Transverse colon (tissue), 4 donors: ENCODE results near the gene FKBP10. TPM values are rescaled to one million over a fixed set of nuclear protein-coding genes. Genes with fewer than 3 reads are reported as not detected.
"Not testable (repeated sequence)": the region's sequence is repeated elsewhere in the genome, so short reads cannot be mapped to it uniquely, and the experiment has no call there.

ENCODE experiments used
- DNase-seq: peaks from one replicate; pipeline ENCODE4 v3.0.0-alpha.2; 2019
- H3K27ac ChIP-seq, 4 donors: fragments of 200-600 bp; sonication (generic); 2 replicates each; pipeline ENCODE4 v1.5.1; 2016 to 2018; ENCODE audit warnings: inconsistent platforms in 4 of 4
- H3K27me3 ChIP-seq: fragments of 200-600 bp; sonication (generic); 2 replicates; pipeline ENCODE4 v1.5.1; 2017; ENCODE audit warnings: inconsistent platforms
- H3K36me3 ChIP-seq, 4 donors: fragments of 200-600 bp; sonication (generic); 2 replicates each; pipeline ENCODE4 v1.5.1; 2017 to 2019; ENCODE audit warnings: inconsistent platforms in 4 of 4
- H3K4me1 ChIP-seq, 4 donors: fragments of 200-600 bp; sonication (generic); 2 replicates each; pipeline ENCODE4 v1.5.1; 2017 to 2020; ENCODE audit warnings: inconsistent platforms in 4 of 4
- H3K4me3 ChIP-seq, 4 donors: fragments of 200-600 bp; sonication (generic); 1 replicate in 1 of 4; 2 replicates in 3 of 4; pipeline versions ENCODE4 v1.5.1 to v1.6.1; 2017 to 2019; ENCODE audit warnings: inconsistent platforms in 4 of 4
- H3K9me3 ChIP-seq, 2 donors: fragments of 200-600 bp; sonication (generic); 2 replicates each; pipeline ENCODE4 v1.5.1; 2017 to 2019; ENCODE audit warnings: inconsistent platforms in 2 of 2
- EP300 ChIP-seq: sonication (generic); formaldehyde crosslinking; IDR thresholded peaks from one replicate; pipeline ENCODE4 v1.6.1; 2017; ENCODE audit warnings: antibody characterized with exemption, low read depth
- POLR2A ChIP-seq: fragments of 450-650 bp; IDR thresholded peaks from one replicate; pipeline ENCODE4 v1.6.1; 2016; ENCODE audit warnings: antibody characterized with exemption, mild to moderate bottlenecking, moderate library complexity
- POLR2AphosphoS5 ChIP-seq, 3 donors: sonication (generic); formaldehyde crosslinking; IDR thresholded peaks; one replicate each; pipeline ENCODE4 v1.6.1; 2016; ENCODE audit warnings: antibody characterized with exemption in 3 of 3
- WGBS, 2 donors: methylation state at CpG; one replicate each; pipeline ENCODE4 v1.1.5; 2018; ENCODE audit warnings: low coverage in 1 of 2; 5-methylcytosine and 5-hydroxymethylcytosine counted together
- in situ Hi-C, 4 donors: fragments of 200-750 bp; cut with MboI; loops; one replicate each; pipeline versions ENCODE4 v1.15.0 to v1.15.1; 2017; ENCODE audit warnings: low sequenced_read_pairs in 3 of 4, low pct_ligation_motif_present in 1 of 4, low pct_unique_long_range_greater_than_20kb in 1 of 4
- intact Hi-C: fragments of 100-400 bp; cut with DNase I; formaldehyde crosslinking; loops from one replicate; pipeline ENCODE4 v1.15.1; 2023; ENCODE audit warnings: low total_unique reads
- total RNA-seq, 4 donors: library from RNA; depleted of rRNA; stranded (reverse); fragments of >200 nt; gene quantifications; one replicate each; pipeline ENCODE4 v1.1.0, GENCODE V29; 2016
- TF ChIP-seq, protein P1 (sequence below), 5 experiments: fragments of 200-600 bp in 3 of 5; fragments of 450-650 bp in 2 of 5; sonication (generic) in 3 of 5; IDR thresholded peaks; 1 replicate in 2 of 5; 2 replicates in 3 of 5; pipeline ENCODE4 v1.5.1; 2016 to 2017; ENCODE audit warnings: antibody characterized with exemption in 5 of 5, inconsistent platforms in 3 of 5, mild to moderate bottlenecking in 2 of 5, moderate library complexity in 1 of 5

The FKBP10 gene
- total RNA-seq, 4 donors from 2014 or later: 7.1 to 61.1 (median 12.6) TPM

DNA sequence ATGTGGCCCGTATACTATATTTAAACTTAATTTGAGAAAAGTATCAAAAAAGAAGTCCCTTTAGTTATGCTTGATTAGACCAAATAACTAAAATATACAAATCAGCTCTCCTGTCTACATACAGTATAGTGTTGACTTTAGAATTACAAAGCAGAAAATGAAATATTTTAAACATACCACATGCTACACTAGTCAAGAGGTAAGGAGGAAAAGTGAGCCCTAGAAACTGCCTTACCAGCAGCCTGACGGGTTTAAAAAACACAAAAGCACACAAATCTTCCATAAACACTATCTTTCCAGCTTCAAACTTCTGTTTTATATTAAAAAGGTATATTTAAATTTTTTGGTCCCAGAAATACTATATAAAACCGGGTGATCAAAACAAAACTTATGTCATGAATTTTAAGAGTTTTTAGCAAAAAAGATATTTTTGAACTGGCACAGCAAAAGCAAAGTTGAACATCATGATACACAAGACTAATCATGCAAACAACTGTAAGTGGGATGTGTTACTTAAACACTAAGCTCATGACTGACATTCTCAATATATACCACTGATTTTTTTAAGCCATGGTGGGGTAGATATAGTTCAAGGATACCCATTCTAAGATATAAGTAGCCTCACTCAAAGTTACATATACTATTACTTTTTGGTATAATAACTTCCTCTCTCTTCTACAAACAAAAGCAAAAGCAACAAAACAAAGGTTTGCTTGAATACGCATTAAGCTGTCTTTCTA lies 36.6 kb downstream of the FKBP10 start:
- intact Hi-C loops: no loop called here
- H3K9me3 ChIP-seq: no peaks in the 10 kb centered on the region
- H3K4me3 ChIP-seq: no peak overlapping the region
- H3K27me3 ChIP-seq: no peaks in the 10 kb centered on the region
- H3K4me1 ChIP-seq: peaks cover 0 to 4% (median 2%) of the 10 kb centered on the region in 4 donors
- TF ChIP-seq EP300 (no peak), POLR2A (no peak), POLR2AphosphoS5 (IDR thresholded peaks at IDR 0.05) (no peak)
- TF ChIP-seq, protein P1, sequence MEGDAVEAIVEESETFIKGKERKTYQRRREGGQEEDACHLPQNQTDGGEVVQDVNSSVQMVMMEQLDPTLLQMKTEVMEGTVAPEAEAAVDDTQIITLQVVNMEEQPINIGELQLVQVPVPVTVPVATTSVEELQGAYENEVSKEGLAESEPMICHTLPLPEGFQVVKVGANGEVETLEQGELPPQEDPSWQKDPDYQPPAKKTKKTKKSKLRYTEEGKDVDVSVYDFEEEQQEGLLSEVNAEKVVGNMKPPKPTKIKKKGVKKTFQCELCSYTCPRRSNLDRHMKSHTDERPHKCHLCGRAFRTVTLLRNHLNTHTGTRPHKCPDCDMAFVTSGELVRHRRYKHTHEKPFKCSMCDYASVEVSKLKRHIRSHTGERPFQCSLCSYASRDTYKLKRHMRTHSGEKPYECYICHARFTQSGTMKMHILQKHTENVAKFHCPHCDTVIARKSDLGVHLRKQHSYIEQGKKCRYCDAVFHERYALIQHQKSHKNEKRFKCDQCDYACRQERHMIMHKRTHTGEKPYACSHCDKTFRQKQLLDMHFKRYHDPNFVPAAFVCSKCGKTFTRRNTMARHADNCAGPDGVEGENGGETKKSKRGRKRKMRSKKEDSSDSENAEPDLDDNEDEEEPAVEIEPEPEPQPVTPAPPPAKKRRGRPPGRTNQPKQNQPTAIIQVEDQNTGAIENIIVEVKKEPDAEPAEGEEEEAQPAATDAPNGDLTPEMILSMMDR (IDR thresholded peaks at IDR 0.05): no peak
- in situ Hi-C loops: no loop called here
- no peak for DNase-seq
- 72 to 74% methylated on average over 4 of the region's 4 CpGs for WGBS, 2 donors
- peaks cover 0 to 9% (median 2%) of the 10 kb centered on the region in 4 donors for H3K36me3 ChIP-seq
- H3K27ac ChIP-seq: no peak overlapping the region

DNA sequence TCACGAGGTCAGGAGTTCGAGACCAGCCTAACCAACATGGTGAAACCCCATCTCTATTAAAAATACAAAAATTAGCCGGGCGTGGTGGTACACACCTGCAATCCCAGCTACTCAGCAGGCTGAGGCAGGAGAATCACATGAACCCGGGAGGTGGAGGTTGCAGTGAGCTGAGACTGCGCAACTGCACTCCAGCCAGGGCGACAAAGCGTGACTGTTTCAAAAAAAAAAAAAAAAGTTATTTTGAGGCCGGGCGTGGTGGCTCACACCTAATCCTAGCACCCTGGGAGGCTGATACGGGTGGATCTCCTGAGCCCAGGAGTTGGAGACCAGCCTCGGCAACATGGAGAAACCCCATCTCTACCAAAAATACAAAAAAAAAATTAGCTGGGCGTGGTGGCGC lies 38.6 kb downstream of the FKBP10 start:
- H3K4me3 ChIP-seq, H3K27me3 ChIP-seq, H3K9me3 ChIP-seq, H3K27ac ChIP-seq, H3K4me1 ChIP-seq, DNase-seq, in situ Hi-C loops, intact Hi-C loops: not testable (repeated sequence)
- WGBS, 2 donors: 90 to 100% methylated on average over 4 to 14 of the region's 14 CpGs
- peaks cover 0 to 17% (median 4%) of the 10 kb centered on the region in 4 donors for H3K36me3 ChIP-seq

DNA sequence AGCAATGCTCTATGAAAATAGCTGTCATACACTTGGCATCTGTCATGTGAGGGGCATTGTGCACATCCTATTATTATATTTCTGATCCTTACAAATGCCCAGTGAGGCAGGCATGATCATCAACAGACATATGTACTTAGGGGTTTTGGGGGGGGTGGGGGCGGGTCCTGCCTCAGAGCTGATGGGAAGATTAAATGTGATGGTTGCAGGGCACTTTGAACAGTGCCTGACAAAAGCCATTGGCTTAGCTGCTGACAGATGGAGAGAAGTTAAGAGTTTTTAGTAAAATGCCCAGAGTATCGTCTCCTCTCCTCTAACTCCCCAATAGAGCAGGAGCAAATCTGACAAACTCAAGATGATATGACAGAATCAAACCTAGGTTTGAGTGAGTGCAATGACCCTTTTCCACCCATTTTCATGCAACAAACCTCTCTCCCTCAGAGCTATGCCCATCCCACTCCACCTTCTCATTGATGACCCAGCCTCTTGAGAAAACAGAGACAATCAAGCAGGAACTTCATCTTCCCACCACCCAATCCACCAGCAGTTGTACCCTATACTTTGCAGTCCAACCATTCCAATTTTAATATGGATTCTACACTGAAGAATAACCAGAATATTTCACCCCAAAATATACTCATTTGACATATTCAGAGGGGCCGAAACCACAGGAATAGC lies 47.6 kb downstream of the FKBP10 start:
- no peaks in the 10 kb centered on the region for H3K27me3 ChIP-seq
- H3K36me3 ChIP-seq: no peaks in the 10 kb centered on the region
- no peaks in the 10 kb centered on the region for H3K9me3 ChIP-seq
- peaks cover 12 to 36% (median 18%) of the 10 kb centered on the region in 4 donors for H3K4me1 ChIP-seq
- no peak overlapping the region for H3K4me3 ChIP-seq
- H3K27ac ChIP-seq: no peak overlapping the region
- in situ Hi-C loops: no loop called here
- intact Hi-C loops: no loop called here
- whole genome bisulfite sequencing, 2 donors: 92 to 94% methylated on average over 2 to 3 of the region's 3 CpGs
- TF ChIP-seq, protein P1 (IDR thresholded peaks at IDR 0.05): no peak
- TF ChIP-seq POLR2AphosphoS5 (IDR thresholded peaks at IDR 0.05): no peak
- no peak for TF ChIP-seq POLR2A
- no peak for TF ChIP-seq EP300
- DNase-seq: no peak

DNA sequence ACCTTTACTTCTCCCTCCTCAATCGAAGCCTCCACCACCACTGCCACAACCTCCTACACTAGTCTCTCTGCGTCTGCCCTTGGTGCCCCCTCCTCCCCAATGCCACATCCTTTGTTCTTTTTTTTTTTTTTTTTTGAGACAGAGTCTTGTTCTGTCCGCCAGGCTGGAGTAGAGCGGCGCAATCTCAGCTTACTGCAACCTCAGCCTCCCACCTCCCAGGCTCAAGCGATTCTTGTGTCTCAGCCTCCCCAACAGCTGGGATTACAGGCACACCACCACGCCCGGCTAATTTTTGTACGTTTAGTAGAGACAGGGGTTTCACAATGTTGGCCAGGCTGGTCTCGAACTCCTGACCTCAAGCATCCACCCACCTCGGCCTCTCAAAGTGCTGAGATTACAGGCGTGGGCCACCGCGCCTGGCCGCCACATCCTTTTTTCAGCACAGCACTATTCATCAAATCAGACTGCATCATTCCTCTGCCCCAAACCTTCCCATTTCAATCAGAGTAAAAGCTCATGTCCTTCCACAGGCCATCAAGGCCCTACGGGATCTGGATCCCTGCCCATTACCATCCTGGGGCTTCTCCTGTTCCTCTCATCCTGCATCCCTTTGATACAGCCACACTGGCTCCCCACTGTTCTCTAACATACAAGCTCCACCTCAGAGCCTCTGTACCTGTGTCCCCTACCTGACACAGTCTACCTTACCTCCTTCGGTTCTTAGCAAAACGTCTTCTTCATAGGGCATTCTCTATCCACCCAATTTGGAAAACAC lies 50.5 kb downstream of the FKBP10 start:
- Histone ChIP-seq H3K4me3 (peak overlapping the region in 1 of 4 donors; percentile 87), H3K36me3 (peaks cover 0 to 10% (median 3%) of the 10 kb centered on the region in 4 donors), H3K27me3 (no peaks in the 10 kb centered on the region), H3K4me1 (peaks cover 12 to 37% (median 19%) of the 10 kb centered on the region in 4 donors), H3K27ac (no peak overlapping the region), H3K9me3 (no peaks in the 10 kb centered on the region)
- no peak for DNase-seq
- intact Hi-C loops (no loop called here), in situ Hi-C loops (no loop called here)
- WGBS, 2 donors: 58 to 69% methylated on average over 10 to 18 of the region's 18 CpGs
- TF ChIP-seq, protein P1 (IDR thresholded peaks at IDR 0.05): no peak
- TF ChIP-seq POLR2A: no peak
- no peak for TF ChIP-seq POLR2AphosphoS5 (IDR thresholded peaks at IDR 0.05)
- no peak for TF ChIP-seq EP300
